Measurements from ENCODE around the gene GRK3. TPM values are rescaled to one million over a fixed set of nuclear protein-coding genes. Genes with fewer than 3 reads are reported as not detected.
"Not testable (repeated sequence)": the region's sequence is repeated elsewhere in the genome, so short reads cannot be mapped to it uniquely, and the experiment has no call there.

The GRK3 gene
- total RNA-seq, 1 experiment from 2014 or later: 7.1 TPM

- not testable (repeated sequence) for DNase-seq; H3K4me3 ChIP-seq (ENCODE audit: insufficient read depth, low read depth, low read length); H3K36me3 ChIP-seq (replicated peaks; ENCODE audit: control insufficient read depth, insufficient read depth, low read length); H3K27me3 ChIP-seq (ENCODE audit: control insufficient read depth, insufficient read depth, low read length)
These were observed 50.3 kb downstream of the GRK3 start for GRCh38 chr22:25614791-25615190.

- H3K27me3 ChIP-seq (ENCODE audit: control insufficient read depth, insufficient read depth, low read length): no peaks in the 10 kb centered on the region; the same call in 1 of the 2 replicates
- DNase-seq: no peak
- H3K36me3 ChIP-seq (replicated peaks; ENCODE audit: control insufficient read depth, insufficient read depth, low read length): no peaks in the 10 kb centered on the region
- H3K4me3 ChIP-seq (ENCODE audit: insufficient read depth, low read depth, low read length): no peak overlapping the region
These were observed 57.5 kb downstream of the GRK3 start for GRCh38 chr22:25621986-25622385.

GRCh38 chr22:25623310-25623734 is 58.8 kb downstream of the GRK3 start:
- Histone ChIP-seq H3K4me3 (ENCODE audit: insufficient read depth, low read depth, low read length) (no peak overlapping the region), H3K27me3 (ENCODE audit: control insufficient read depth, insufficient read depth, low read length) (no peaks in the 10 kb centered on the region; the same call in 1 of the 2 replicates), H3K36me3 (replicated peaks; ENCODE audit: control insufficient read depth, insufficient read depth, low read length) (no peaks in the 10 kb centered on the region)
- DNase-seq: no peak

- Histone ChIP-seq H3K27me3 (ENCODE audit: control insufficient read depth, insufficient read depth, low read length) (no peaks in the 10 kb centered on the region; the same call in 1 of the 2 replicates), H3K36me3 (replicated peaks; ENCODE audit: control insufficient read depth, insufficient read depth, low read length) (no peaks in the 10 kb centered on the region), H3K4me3 (ENCODE audit: insufficient read depth, low read depth, low read length) (no peak overlapping the region)
- DNase-seq: no peak
These were observed 59.4 kb downstream of the GRK3 start for GRCh38 chr22:25623851-25624250.

- no peaks in the 10 kb centered on the region for H3K36me3 ChIP-seq (replicated peaks; ENCODE audit: control insufficient read depth, insufficient read depth, low read length)
- H3K27me3 ChIP-seq (ENCODE audit: control insufficient read depth, insufficient read depth, low read length): no peaks in the 10 kb centered on the region; the same call in 1 of the 2 replicates
- DNase-seq: no peak
- H3K4me3 ChIP-seq (ENCODE audit: insufficient read depth, low read depth, low read length): no peak overlapping the region
These were observed 60.0 kb downstream of the GRK3 start for GRCh38 chr22:25624476-25624875.

- not testable (repeated sequence) for H3K4me3 ChIP-seq (ENCODE audit: insufficient read depth, low read depth, low read length); H3K27me3 ChIP-seq (ENCODE audit: control insufficient read depth, insufficient read depth, low read length); DNase-seq; H3K36me3 ChIP-seq (replicated peaks; ENCODE audit: control insufficient read depth, insufficient read depth, low read length)
These were observed 61.5 kb downstream of the GRK3 start for GRCh38 chr22:25625747-25626623.

GRCh38 chr22:25626624-25626990 is 62.1 kb downstream of the GRK3 start:
- Histone ChIP-seq H3K36me3 (replicated peaks; ENCODE audit: control insufficient read depth, insufficient read depth, low read length) (no peaks in the 10 kb centered on the region), H3K4me3 (ENCODE audit: insufficient read depth, low read depth, low read length) (no peak overlapping the region), H3K27me3 (ENCODE audit: control insufficient read depth, insufficient read depth, low read length) (no peaks in the 10 kb centered on the region)
- no peak for DNase-seq

- DNase-seq: no peak
- Histone ChIP-seq H3K27me3 (ENCODE audit: control insufficient read depth, insufficient read depth, low read length) (no peaks in the 10 kb centered on the region), H3K36me3 (replicated peaks; ENCODE audit: control insufficient read depth, insufficient read depth, low read length) (no peaks in the 10 kb centered on the region), H3K4me3 (ENCODE audit: insufficient read depth, low read depth, low read length) (no peak overlapping the region)
These were observed 62.9 kb downstream of the GRK3 start for GRCh38 chr22:25627271-25627852.

- no peaks in the 10 kb centered on the region for H3K27me3 ChIP-seq (ENCODE audit: control insufficient read depth, insufficient read depth, low read length)
- no peak overlapping the region for H3K4me3 ChIP-seq (ENCODE audit: insufficient read depth, low read depth, low read length)
- no peaks in the 10 kb centered on the region for H3K36me3 ChIP-seq (replicated peaks; ENCODE audit: control insufficient read depth, insufficient read depth, low read length)
- no peak for DNase-seq
These were observed 64.0 kb downstream of the GRK3 start for GRCh38 chr22:25628494-25628893.

- H3K36me3 ChIP-seq (replicated peaks; ENCODE audit: control insufficient read depth, insufficient read depth, low read length): no peaks in the 10 kb centered on the region
- no peak for DNase-seq
- no peaks in the 10 kb centered on the region for H3K27me3 ChIP-seq (ENCODE audit: control insufficient read depth, insufficient read depth, low read length)
- no peak overlapping the region for H3K4me3 ChIP-seq (ENCODE audit: insufficient read depth, low read depth, low read length)
These were observed 65.1 kb downstream of the GRK3 start for GRCh38 chr22:25629613-25630012.

GRCh38 chr22:25630447-25630846 is 66.0 kb downstream of the GRK3 start:
- H3K36me3 ChIP-seq (replicated peaks; ENCODE audit: control insufficient read depth, insufficient read depth, low read length): no peaks in the 10 kb centered on the region
- no peaks in the 10 kb centered on the region for H3K27me3 ChIP-seq (ENCODE audit: control insufficient read depth, insufficient read depth, low read length)
- H3K4me3 ChIP-seq (ENCODE audit: insufficient read depth, low read depth, low read length): no peak overlapping the region
- no peak for DNase-seq

GRCh38 chr22:25636323-25636722 is 71.8 kb downstream of the GRK3 start:
- H3K36me3 ChIP-seq (replicated peaks; ENCODE audit: control insufficient read depth, insufficient read depth, low read length): no peaks in the 10 kb centered on the region; the same call in 1 of the 2 replicates
- H3K4me3 ChIP-seq (ENCODE audit: insufficient read depth, low read depth, low read length): no peak overlapping the region
- DNase-seq: no peak
- H3K27me3 ChIP-seq (ENCODE audit: control insufficient read depth, insufficient read depth, low read length): no peaks in the 10 kb centered on the region

- DNase-seq: no peak
- H3K4me3 ChIP-seq (ENCODE audit: insufficient read depth, low read depth, low read length): no peak overlapping the region
- H3K27me3 ChIP-seq (ENCODE audit: control insufficient read depth, insufficient read depth, low read length): no peaks in the 10 kb centered on the region
- no peaks in the 10 kb centered on the region; the same call in 1 of the 2 replicates for H3K36me3 ChIP-seq (replicated peaks; ENCODE audit: control insufficient read depth, insufficient read depth, low read length)
These were observed 72.6 kb downstream of the GRK3 start for GRCh38 chr22:25637032-25637431.

GRCh38 chr22:25637672-25638071 is 73.2 kb downstream of the GRK3 start:
- Histone ChIP-seq H3K4me3 (ENCODE audit: insufficient read depth, low read depth, low read length) (no peak overlapping the region), H3K36me3 (replicated peaks; ENCODE audit: control insufficient read depth, insufficient read depth, low read length) (no peaks in the 10 kb centered on the region; the same call in 1 of the 2 replicates), H3K27me3 (ENCODE audit: control insufficient read depth, insufficient read depth, low read length) (no peaks in the 10 kb centered on the region)
- no peak for DNase-seq

- no peaks in the 10 kb centered on the region for H3K27me3 ChIP-seq (ENCODE audit: control insufficient read depth, insufficient read depth, low read length)
- DNase-seq: no peak
- H3K36me3 ChIP-seq (replicated peaks; ENCODE audit: control insufficient read depth, insufficient read depth, low read length): no peaks in the 10 kb centered on the region; the same call in 1 of the 2 replicates
- no peak overlapping the region for H3K4me3 ChIP-seq (ENCODE audit: insufficient read depth, low read depth, low read length)
These were observed 74.2 kb downstream of the GRK3 start for GRCh38 chr22:25638638-25639037.
